GM21447 (cell line): ENCODE results near the gene TDP1.

Experiments
- ATAC-seq: cut with Tn5 transposase; IDR thresholded peaks from one replicate; pipeline ENCODE4 v1.9.1; 2021; ENCODE audit not compliant: unreplicated experiment

TDP1 gene

GRCh38 chr14:89955745-89956660, at the start of gene TDP1:
TDP1 (plus strand) TSS chr14:89955927; CDS start chr14:89963115, 7,188 bp downstream.
- peak; percentile 57 for ATAC-seq

- no peak for ATAC-seq
Measured at GRCh38 chr14:89906000-89906399, 49.7 kb upstream of the TDP1 start.

- no peak for ATAC-seq
Measured at GRCh38 chr14:89907655-89908054, 48.1 kb upstream of the TDP1 start.

- no peak for ATAC-seq
Measured at GRCh38 chr14:89908712-89909450, 46.8 kb upstream of the TDP1 start.

GRCh38 chr14:89909586-89909985, 46.1 kb upstream of the TDP1 start:
- no peak for ATAC-seq

GRCh38 chr14:89910691-89911009, 45.1 kb upstream of the TDP1 start:
- ATAC-seq: no peak

- no peak for ATAC-seq
Measured at GRCh38 chr14:89911010-89911919, 44.5 kb upstream of the TDP1 start.

- no peak for ATAC-seq
Measured at GRCh38 chr14:89912221-89912620, 43.5 kb upstream of the TDP1 start.

GRCh38 chr14:89912667-89913211, 43.0 kb upstream of the TDP1 start:
- no peak for ATAC-seq

- no peak for ATAC-seq
Measured at GRCh38 chr14:89915114-89915878, 40.4 kb upstream of the TDP1 start.

- no peak for ATAC-seq
Measured at GRCh38 chr14:89918721-89919120, 37.0 kb upstream of the TDP1 start.

GRCh38 chr14:89920056-89920455, 35.7 kb upstream of the TDP1 start:
- no peak for ATAC-seq

GRCh38 chr14:89921346-89921745, 34.4 kb upstream of the TDP1 start:
- ATAC-seq: no peak

- no peak for ATAC-seq
Measured at GRCh38 chr14:89922031-89922907, 33.5 kb upstream of the TDP1 start.

- no peak for ATAC-seq
Measured at GRCh38 chr14:89924268-89924667, 31.5 kb upstream of the TDP1 start.

GRCh38 chr14:89926694-89927093, 29.0 kb upstream of the TDP1 start:
- no peak for ATAC-seq

- no peak for ATAC-seq
Measured at GRCh38 chr14:89927186-89927865, 28.4 kb upstream of the TDP1 start.

GRCh38 chr14:89933002-89933401, 22.7 kb upstream of the TDP1 start:
- ATAC-seq: no peak
